GM19463 (cell line): ENCODE data around the gene UAP1L1.

Experiments used
- ATAC-seq: cut with Tn5 transposase; IDR thresholded peaks from one replicate; pipeline ENCODE4 v1.9.1; 2021; ENCODE audit warnings: mild to moderate bottlenecking, moderate library complexity; ENCODE audit not compliant: unreplicated experiment

UAP1L1 gene

DNA sequence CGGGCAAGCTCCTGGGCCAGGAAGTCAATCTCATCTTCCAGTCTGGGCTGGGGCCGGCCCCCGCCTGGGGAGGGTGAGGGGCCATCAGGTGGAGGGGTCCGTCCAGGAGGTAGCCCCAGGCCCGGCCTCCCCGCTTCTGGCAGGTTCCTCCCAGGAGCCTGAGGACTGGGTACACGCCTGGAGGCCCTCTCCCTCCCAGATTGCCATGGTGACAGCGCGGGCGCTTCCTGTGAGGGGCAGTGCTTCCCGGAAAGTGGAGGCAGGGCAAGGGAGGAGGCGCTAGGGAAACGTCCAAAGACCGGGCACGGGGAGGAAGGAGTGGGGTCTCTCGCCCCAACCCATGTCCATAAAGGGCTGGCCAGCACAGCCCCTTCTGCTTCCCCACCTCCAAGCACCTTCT lies 36.2 kb upstream of the UAP1L1 start:
- no peak for ATAC-seq

GRCh38 chr9:137042751-137043727 lies 34.3 kb upstream of the UAP1L1 start:
- no peak for ATAC-seq

- ATAC-seq = no peak
Observed at GRCh38 chr9:137044037-137044436, 33.3 kb upstream of the UAP1L1 start.

DNA sequence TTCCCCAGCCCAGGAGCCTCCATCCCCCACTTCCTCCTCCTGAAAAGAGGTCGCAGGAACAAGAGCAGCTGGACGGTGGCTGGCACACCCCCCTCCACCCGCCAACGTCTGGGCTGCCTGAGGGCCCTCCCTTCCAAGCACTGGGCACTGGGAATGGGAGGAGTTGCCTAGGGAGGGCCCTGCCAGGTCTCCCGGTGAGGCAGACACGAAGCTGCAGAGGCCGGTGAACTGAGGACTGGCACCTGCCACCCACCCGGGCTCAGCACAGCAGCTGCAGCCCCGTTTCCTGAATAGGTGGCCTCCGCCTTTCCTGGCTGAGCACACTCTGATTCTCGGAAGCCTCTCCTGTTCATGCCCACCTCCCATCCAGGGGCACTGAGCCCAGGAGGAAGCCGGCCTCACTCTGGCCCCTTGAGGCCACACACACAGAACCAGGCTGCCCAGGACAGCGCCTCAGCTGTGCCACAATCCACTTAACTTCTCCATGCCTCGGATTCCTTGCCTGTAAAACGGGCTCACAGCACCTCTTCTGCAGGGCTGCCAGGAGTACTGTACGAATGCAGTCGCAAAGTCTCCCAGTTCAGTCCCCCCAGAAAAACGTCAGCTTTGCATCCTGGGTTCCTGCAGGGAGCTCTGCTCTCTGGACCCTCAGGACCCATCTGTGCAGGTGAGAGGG lies 32.7 kb upstream of the UAP1L1 start:
- no peak for ATAC-seq

DNA sequence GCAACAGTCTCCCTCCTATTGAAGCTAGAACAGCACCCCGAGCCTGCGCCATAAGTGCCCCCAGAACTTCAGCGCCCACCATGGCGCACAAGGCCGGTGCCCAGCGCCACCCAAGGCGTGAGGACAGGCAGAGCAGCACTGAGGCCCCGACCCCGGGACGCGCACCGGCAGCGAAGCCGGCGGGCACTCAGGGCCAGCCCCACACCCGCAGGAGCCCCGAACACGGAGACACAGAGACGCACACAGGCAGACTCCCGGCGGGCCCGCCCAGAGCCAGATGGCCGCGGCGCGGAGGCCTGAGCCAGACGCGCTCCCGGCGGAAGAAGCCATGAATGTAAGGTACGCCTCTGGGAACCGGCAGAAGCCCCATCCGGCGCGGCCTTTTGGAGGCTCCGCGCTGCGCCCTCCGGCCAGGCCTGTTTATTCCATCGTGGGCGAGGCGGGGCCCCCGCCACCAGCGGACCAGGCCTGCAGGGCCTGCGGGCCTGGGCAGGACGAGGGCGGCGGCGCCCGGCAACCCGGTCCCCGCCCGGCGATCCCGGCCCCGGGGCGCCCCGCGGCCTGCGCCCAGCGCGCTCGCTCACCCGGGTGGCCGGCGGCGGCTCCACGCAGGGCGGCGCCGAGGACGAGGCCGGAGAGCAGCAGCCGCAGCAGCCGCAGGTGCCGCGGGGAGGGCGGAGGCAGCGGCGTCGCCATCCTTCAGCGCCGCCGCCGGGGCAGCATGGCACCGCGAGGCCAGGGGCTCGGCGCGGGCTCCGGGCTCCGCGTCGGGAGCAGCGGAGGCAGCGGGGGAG lies 31.8 kb upstream of the UAP1L1 start:
- ATAC-seq = no peak

DNA sequence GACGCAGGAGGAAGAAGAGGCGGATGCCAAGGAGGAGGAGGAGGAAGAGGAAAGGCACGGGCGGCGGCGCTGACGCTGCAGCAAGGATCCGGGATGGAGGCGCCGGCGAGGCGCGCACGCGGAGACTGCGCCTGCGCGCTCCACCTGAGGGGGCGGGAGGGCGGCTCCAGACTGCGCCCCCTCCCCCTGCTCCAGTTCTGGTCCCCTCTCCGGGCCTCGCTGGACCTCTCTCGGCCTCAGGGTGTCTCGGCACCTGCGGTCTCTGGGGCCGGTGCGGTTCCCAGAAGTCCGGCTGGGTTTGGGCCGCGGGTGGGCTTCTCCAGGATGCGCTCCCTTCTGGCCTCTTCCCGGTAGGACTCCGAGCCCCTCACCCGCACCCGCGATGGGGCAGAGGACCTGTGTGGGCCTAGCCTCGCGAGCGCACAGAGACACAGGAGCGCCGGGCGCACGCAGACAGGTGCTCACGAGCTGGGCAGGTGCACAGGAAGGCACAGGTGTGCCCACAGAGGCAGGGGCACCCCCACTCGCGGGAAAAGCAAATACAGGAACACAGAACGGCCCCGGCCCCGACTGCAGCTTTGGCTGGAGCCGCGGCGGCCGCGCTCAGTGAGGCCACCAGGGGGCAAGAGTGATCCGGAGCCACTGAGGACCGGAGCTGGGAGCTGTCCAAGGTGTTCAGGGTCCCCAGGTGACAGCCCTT lies 31.1 kb upstream of the UAP1L1 start, which contains the start of gene NPDC1:
TSS of gene NPDC1 (minus strand) at position 90 of the 700 bp plus-strand sequence. CDS start 188 bp downstream, outside the sequence.
- ATAC-seq = peak; percentile 41

DNA sequence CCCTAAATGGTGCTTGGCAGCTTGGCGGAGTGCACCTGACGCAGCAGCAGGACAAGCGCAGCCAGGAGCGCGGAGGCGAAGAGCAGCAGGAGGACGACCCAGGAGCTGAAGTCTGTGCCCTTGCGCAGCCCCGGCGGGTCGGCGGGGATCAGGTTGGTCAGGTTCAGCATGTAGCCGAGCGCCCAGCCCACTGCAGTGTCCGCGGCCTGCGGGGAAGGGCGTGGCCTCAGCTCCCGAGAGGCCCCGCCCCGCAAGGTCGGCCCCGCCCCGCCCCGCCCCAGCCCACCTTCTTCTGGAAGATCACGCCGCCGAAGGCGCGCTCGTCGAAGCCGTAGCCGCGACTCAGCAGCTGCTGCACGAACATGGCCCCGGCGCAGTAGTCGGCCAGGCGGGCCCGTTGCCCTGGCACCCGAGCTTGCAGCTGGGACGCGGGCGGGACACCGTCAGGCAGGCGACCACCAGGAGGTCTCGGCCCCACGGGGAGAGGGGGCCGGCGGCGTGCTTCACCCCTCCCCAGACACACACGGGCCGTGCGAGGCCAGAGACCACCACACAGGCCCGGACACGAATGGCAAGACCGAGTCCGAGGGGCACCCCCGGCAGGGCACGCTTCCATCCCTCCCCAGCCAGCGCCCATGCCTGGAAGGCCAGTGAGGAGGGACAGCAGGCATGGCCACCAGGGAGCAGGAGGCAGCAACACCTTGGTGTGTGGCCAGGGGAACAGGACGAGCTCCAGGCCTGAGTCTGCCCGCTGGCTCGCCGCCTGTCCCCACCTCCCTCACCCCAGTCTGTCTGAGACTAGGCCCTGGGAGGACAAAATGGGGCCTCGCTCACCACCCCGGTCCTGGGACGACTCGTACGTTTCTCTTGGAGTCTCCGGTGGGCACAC lies 28.4 kb upstream of the UAP1L1 start:
- ATAC-seq = no peak

DNA sequence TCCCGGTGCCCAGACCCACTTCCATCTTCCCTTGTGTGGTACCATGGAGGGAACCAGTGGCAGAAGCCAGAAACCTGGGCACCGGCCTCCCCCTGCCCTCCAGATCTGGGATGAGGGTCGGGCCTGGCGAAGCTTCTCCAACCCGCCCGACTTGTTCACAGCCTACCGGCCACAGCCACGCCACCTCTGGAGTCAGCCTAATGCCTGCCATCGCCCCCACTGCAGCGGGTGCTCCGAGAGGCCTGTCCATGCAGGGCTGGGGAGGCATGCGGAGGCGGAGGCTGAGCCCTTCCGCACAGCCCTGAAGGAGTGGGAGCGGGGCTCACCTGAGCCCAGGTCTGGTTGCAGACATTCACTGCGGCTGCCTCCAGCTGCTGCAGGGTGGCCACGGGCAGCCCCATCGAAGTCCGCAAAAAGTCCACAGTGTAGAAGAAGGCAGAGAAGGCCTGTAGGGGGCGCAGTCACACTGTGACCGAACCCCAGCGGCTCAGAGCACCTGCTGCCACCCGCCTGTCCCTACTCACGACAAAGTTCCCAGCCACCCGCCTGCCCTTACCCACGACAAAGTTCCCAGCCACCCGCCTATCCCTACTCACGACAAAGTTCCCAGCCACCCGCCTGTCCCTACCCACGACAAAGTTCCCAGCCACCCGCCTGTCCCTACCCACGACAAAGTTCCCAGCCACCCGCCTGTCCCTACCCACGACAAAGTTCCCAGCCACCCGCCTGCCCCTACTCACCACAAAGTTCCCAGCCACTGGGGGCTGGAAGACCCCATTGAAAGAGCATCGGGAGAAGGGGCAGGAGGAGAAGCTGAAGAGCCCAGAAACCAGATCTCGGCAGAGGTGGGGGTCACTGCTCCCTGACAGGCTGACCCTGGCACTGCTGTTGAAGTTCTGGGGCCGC lies 27.5 kb upstream of the UAP1L1 start:
- no peak for ATAC-seq

- no peak for ATAC-seq
Observed at GRCh38 chr9:137050570-137050969, 26.7 kb upstream of the UAP1L1 start.

- no peak for ATAC-seq
Observed at GRCh38 chr9:137051145-137051724, 26.1 kb upstream of the UAP1L1 start.

DNA sequence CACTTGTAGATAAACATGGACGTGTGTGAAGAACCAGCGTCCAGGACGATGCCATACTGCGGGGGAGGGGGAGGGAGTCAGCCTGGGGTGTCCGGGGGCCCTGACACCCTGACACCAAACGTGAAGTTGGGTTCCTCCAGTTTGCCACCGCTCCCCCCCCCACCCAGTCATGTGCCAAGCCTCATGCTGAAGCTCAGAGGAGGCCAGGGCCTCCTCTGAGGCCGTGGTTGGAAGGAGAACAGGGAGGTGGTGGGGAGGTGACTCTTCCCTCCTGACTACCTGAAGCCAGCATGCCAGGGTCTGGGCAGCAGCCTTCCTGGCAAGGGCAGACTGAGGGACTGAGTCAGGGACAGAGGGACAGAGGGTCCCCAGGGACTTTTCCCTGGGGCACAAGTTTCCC lies 25.0 kb upstream of the UAP1L1 start:
- no peak for ATAC-seq

DNA sequence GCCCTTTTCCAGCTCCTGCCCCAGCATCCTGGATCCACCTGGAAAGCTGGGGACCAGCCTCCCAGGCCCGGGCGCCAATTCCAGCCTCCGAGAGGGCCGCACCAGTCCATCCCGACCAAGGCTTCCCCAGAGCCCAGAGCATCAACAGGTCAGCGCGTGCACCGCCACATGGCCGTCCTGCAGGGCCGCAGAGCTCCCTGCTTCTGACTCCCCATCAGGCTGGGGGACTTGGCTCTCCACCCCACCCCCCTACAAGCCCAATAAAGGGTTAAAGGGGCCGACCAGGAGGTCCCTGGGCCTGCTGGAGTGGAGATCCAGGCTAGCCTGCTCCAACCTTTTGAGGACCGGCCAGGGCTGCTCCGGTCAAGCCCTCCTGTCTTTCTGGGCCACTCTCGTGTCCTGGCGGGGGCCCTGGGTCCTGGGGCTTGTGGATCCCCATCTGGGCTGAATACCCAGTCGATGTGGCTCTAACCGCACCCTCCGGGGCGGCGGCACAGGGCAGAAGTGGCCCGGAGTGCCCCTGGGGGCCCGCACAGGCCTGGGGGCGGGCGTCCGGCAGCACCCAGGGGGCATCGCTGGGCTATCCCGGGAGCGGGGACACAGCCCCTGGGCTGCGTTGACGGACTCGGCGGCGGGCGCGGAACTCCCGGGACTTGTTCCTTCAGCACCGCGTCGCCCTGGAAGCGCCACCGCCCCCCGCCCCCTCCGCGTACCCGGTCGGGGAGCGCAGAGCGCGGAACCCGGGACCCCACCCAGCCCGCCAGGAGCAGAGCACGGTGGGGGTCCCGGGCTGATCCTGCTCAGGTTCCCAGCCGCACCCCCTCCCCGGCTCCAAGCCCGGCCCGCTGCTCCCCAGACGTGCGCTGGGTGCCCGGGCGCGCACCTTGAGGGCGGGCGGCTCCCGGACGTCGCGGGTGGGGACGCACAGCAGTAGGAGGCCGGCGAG lies 24.0 kb upstream of the UAP1L1 start:
- ATAC-seq = no peak

DNA sequence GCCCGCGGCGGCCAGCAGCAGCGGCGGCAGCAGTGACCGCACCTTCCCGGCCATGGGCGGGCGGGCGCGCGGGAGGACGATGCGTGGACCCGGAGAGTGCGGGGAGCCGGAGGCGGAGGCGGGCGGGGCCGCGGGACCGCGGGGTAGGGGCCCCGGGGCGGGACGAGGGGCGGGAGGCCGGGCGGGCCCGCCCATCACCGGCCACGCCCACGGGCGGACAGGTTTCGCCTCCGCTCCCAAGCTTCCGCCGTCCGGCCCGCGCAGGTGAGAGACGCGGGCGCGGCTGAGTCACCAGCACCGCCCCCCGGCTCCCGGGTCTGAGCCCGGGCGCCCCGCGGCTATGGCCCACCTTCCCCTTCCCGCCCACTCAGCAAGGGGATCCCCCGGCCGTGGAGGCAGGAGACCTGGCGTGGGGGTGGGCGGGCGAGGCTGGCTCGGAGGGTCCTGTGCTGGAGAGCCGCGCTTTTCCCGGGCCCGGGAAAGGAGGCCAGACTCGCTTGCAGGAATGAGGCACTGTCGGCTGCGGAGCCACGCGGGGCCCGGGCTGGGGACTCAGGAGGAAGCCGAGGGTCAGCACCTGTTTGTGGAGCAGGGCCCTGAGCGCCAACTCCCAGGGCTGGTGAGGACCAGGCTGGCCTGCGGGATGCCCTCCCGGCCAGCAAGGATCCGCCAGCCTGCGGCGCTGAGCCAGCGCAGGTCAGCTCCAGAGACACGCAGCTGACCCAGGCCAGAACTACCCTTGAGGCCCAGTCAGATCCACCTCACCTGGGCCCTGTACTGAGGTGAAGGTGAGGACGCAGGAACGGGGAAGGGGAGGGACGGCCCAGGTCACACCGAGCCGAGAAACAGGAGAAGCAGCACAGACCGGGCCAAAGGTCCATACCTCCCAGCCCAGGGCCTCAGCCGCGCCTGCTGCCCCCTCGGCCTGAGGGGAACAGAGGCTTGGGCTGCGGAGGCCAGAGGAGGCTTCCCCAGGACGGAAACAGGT lies 23.1 kb upstream of the UAP1L1 start, which contains the start of gene ENTPD2:
TSS of gene ENTPD2 (minus strand) at position 118 of the 988 bp plus-strand sequence. CDS start at position 54, 64 bp downstream.
- no peak for ATAC-seq

DNA sequence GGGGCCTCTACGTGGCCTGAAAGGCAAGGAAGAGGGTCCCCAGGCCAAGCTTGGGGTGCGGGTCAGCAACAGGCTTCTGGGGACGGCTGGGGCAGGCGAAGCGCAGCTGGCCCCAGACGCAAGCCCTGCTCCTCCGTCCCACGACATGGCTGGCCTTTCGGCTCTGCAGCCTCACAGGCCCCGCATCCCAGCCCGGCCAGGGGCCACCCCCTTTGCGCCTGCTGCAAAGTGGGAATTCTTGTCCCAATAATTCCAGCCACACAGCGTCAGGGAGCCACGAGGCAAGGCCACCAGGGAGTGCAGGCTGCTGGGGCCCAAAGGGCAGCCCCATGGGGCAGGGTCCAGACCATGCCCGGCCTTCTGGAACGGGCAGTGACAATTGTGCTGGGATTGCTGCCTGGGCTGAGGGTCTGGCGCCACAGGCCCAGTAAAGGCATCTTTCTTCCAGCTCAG lies 22.4 kb upstream of the UAP1L1 start:
- no peak for ATAC-seq
